ENCODE data around the gene AMZ2.
"Not testable (repeated sequence)": the region's sequence is repeated elsewhere in the genome, so short reads cannot be mapped to it uniquely, and the experiment has no call there.

The AMZ2 gene

DNA sequence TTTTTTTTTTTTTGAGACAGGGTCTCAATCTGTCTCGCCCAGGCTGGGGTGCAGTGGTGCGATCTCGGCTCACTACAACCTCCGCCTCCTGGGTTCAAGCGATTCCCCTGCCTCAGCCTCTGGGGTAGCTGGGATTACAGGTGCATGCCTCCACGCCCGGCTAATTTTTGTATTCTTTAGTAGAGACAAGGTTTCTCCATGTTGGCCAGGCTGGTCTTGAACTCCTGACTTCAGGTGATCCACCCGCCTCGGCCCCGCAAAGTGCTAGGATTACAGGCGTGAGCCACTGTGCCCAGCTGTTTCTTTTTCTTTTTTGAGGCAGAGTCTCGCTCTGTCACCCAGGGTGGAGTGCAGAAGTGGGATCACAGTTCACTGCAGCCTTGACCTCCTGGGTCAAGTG is 27.1 kb upstream of the AMZ2 start:
- not testable (repeated sequence) for H3K27me3 ChIP-seq (ENCODE audit: control insufficient read depth in 2 of 2, insufficient read depth in 2 of 2, low read length in 2 of 2); H3K36me3 ChIP-seq (ENCODE audit: control insufficient read depth in 2 of 2, insufficient read depth in 2 of 2, low read length in 2 of 2); H3K9me3 ChIP-seq (ENCODE audit: control insufficient read depth in 2 of 2, low read length in 2 of 2); H3K4me1 ChIP-seq (ENCODE audit: control insufficient read depth in 2 of 2, insufficient read depth in 2 of 2, low read length in 2 of 2); H3K4me3 ChIP-seq (ENCODE audit: low read length in 2 of 2); H3K9ac ChIP-seq (ENCODE audit: low read depth in 1 of 2, low read length in 2 of 2); H3K27ac ChIP-seq (ENCODE audit: low read depth in 2 of 2, low read length in 2 of 2)

DNA sequence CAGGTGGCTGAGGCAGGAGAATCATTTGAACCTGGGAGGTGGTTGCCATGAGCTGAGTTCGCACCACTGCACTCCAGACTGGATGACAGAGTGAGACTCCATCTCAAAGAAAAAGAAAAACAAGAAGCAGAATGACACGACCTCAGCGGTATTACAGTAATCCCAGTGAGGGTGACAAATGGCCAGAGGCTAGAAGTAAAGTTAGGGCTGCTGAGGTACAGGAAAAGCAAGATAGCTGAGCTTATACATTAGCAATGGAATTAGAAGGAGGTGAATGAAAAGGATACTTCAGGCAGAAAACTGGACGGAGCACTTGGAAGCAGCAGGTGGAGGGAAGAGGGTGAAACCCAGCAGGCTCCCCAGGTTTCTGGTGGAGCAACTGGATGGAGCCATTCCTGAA is 26.1 kb upstream of the AMZ2 start:
- no peaks in the 10 kb centered on the region for H3K4me1 ChIP-seq (ENCODE audit: control insufficient read depth in 2 of 2, insufficient read depth in 2 of 2, low read length in 2 of 2)
- H3K4me3 ChIP-seq (ENCODE audit: low read length in 2 of 2) = no peak overlapping the region
- no peaks in the 10 kb centered on the region for H3K36me3 ChIP-seq (ENCODE audit: control insufficient read depth in 2 of 2, insufficient read depth in 2 of 2, low read length in 2 of 2)
- no peaks in the 10 kb centered on the region for H3K27me3 ChIP-seq (ENCODE audit: control insufficient read depth in 2 of 2, insufficient read depth in 2 of 2, low read length in 2 of 2)
- no peak overlapping the region for H3K27ac ChIP-seq (ENCODE audit: low read depth in 2 of 2, low read length in 2 of 2)
- H3K9me3 ChIP-seq (ENCODE audit: control insufficient read depth in 2 of 2, low read length in 2 of 2) = no peaks in the 10 kb centered on the region
- H3K9ac ChIP-seq (ENCODE audit: low read depth in 1 of 2, low read length in 2 of 2) = no peak overlapping the region

DNA sequence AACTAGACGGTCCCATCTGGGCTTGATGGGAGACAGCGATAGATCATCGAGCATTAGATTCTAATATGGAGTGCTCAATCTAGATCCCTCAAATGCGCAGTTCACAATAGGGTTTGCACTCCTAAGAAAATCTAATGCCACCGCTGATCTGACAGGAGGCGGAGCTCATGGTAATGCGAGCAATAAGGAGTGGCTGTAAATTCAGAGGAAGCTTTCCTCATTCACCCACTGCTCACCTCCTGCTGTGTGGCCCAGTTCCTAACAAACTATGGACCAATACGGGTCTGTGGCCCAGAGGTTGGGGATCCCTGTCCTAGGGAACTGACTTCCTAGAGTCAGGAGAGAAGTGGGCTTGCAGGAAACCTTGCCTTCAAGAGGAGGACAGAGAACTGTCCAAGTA is 25.2 kb upstream of the AMZ2 start:
- H3K9me3 ChIP-seq (ENCODE audit: control insufficient read depth in 2 of 2, low read length in 2 of 2) = no peaks in the 10 kb centered on the region
- no peak overlapping the region for H3K27ac ChIP-seq (ENCODE audit: low read depth in 2 of 2, low read length in 2 of 2)
- H3K9ac ChIP-seq (ENCODE audit: low read depth in 1 of 2, low read length in 2 of 2) = no peak overlapping the region
- no peaks in the 10 kb centered on the region for H3K27me3 ChIP-seq (ENCODE audit: control insufficient read depth in 2 of 2, insufficient read depth in 2 of 2, low read length in 2 of 2)
- no peaks in the 10 kb centered on the region for H3K36me3 ChIP-seq (ENCODE audit: control insufficient read depth in 2 of 2, insufficient read depth in 2 of 2, low read length in 2 of 2)
- no peak overlapping the region for H3K4me3 ChIP-seq (ENCODE audit: low read length in 2 of 2)
- H3K4me1 ChIP-seq (ENCODE audit: control insufficient read depth in 2 of 2, insufficient read depth in 2 of 2, low read length in 2 of 2) = no peaks in the 10 kb centered on the region

DNA sequence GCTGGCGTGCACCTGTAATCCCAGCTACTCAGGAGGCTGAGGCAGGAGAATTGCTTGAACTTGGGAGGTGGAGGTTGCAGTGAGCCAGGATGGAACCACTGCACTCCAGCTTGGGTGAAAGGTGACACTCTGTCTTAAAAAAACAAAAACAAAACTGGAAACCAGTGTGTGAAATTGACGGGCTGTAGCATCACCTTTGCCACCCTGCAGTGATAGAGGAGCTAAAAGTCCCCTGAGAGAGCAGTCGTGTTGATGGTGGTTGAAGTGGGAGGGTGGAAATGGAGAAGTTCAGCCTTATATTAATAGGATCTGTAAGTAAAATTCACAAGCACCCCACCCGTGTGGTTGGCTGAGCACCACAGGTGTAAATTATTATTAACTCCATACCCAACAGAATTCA is 22.8 kb upstream of the AMZ2 start:
- H3K9me3 ChIP-seq (ENCODE audit: control insufficient read depth in 2 of 2, low read length in 2 of 2); H3K36me3 ChIP-seq (ENCODE audit: control insufficient read depth in 2 of 2, insufficient read depth in 2 of 2, low read length in 2 of 2); H3K4me3 ChIP-seq (ENCODE audit: low read length in 2 of 2); H3K27ac ChIP-seq (ENCODE audit: low read depth in 2 of 2, low read length in 2 of 2); H3K4me1 ChIP-seq (ENCODE audit: control insufficient read depth in 2 of 2, insufficient read depth in 2 of 2, low read length in 2 of 2); H3K27me3 ChIP-seq (ENCODE audit: control insufficient read depth in 2 of 2, insufficient read depth in 2 of 2, low read length in 2 of 2); H3K9ac ChIP-seq (ENCODE audit: low read depth in 1 of 2, low read length in 2 of 2): not testable (repeated sequence)

DNA sequence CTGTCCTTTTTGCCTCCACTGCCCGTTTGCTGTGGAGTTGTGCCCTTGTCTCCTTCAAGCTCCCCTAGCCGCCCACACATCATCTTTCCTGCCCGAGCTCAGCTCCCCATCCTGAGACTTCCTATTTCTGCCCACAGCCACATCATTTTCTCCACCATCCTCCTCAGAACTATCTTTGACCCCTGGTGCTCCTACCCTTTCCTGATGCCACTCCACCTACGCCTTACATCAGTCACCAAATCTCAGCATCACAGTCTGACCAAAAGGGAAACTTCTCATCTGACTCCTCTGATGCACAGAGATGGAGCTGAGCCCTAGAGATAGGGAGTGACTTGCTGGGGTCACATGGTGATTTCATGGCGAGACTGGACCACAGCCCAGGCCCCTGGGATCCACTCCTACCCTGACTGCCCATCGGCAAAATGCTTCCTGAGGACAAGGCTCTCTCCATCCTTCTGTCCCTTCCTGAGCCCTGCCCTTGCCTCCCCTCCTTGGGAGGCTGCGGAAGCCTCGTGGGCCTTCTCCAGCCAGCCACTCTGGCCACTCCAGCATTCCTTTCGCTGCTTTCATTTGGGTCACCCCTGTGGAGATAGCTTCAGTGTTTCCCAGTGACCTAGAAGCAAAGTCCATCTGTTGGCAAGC is 19.7 kb upstream of the AMZ2 start:
- H3K9me3 ChIP-seq (ENCODE audit: control insufficient read depth in 2 of 2, low read length in 2 of 2); H3K27me3 ChIP-seq (ENCODE audit: control insufficient read depth in 2 of 2, insufficient read depth in 2 of 2, low read length in 2 of 2); H3K36me3 ChIP-seq (ENCODE audit: control insufficient read depth in 2 of 2, insufficient read depth in 2 of 2, low read length in 2 of 2); H3K27ac ChIP-seq (ENCODE audit: low read depth in 2 of 2, low read length in 2 of 2); H3K9ac ChIP-seq (ENCODE audit: low read depth in 1 of 2, low read length in 2 of 2); H3K4me3 ChIP-seq (ENCODE audit: low read length in 2 of 2); H3K4me1 ChIP-seq (ENCODE audit: control insufficient read depth in 2 of 2, insufficient read depth in 2 of 2, low read length in 2 of 2): not testable (repeated sequence)

DNA sequence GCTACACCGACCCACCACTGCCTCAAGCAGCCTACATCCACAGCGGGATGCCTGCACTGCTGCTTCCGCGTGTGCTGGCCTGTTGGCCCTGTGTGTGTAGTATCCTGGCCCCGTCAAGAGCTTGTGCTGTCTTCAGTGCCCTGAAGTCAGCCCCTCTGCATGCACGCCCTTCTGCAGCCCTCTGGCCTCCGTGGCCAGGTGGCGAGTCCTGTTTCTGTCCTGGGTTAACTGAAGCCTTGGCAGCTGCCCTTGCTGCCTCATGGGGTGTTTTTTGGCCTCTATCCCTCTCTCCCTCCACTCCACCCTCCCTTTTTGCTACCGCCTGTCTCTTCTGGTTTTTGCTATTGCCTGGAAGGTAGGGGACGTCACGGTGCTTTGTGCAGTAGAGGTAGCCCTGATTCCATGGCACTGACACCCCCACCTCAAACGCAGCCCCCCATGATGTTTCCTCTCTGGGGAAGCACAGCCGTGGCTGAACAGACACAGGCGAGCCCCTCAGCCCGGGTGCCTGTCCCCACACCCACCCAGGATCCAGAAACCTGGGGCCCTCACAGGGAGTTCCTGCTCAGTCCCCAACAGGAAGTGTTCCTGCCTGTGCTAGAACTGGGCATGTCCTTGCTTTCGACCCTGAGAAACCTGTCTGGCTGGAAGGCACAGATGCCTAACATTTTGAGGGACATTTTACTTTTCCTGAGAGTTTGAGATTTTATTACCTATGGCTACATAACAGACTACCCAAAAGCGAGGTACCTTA is 18.8 kb upstream of the AMZ2 start:
- no peaks in the 10 kb centered on the region for H3K36me3 ChIP-seq (ENCODE audit: control insufficient read depth in 2 of 2, insufficient read depth in 2 of 2, low read length in 2 of 2)
- no peaks in the 10 kb centered on the region for H3K27me3 ChIP-seq (ENCODE audit: control insufficient read depth in 2 of 2, insufficient read depth in 2 of 2, low read length in 2 of 2)
- H3K9me3 ChIP-seq (ENCODE audit: control insufficient read depth in 2 of 2, low read length in 2 of 2) = no peaks in the 10 kb centered on the region
- H3K4me3 ChIP-seq (ENCODE audit: low read length in 2 of 2) = no peak overlapping the region
- H3K4me1 ChIP-seq (ENCODE audit: control insufficient read depth in 2 of 2, insufficient read depth in 2 of 2, low read length in 2 of 2) = no peaks in the 10 kb centered on the region
- no peak overlapping the region for H3K27ac ChIP-seq (ENCODE audit: low read depth in 2 of 2, low read length in 2 of 2)
- no peak overlapping the region for H3K9ac ChIP-seq (ENCODE audit: low read depth in 1 of 2, low read length in 2 of 2)

DNA sequence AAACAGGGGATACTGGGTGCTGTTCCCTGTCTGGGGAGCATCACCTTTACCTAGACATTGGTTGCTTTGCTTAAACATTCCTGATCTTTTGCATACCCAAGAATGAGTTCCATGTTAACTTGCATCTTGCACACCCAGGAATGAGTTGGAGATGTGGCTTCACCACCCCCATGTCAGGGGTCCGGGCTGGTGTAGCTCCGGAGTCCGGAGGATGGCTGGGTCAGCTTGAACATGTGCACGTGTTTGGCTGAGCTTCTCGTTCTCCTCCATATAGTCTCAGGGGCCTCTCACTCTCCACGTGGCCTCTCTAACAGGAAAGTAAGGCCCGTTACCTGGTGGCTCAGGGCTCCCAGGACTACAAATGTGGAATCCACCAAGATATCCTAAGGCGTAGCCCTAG is 18.2 kb upstream of the AMZ2 start:
- no peak overlapping the region for H3K9ac ChIP-seq (ENCODE audit: low read depth in 1 of 2, low read length in 2 of 2)
- no peak overlapping the region for H3K4me3 ChIP-seq (ENCODE audit: low read length in 2 of 2)
- H3K9me3 ChIP-seq (ENCODE audit: control insufficient read depth in 2 of 2, low read length in 2 of 2) = no peaks in the 10 kb centered on the region
- no peak overlapping the region for H3K27ac ChIP-seq (ENCODE audit: low read depth in 2 of 2, low read length in 2 of 2)
- no peaks in the 10 kb centered on the region for H3K4me1 ChIP-seq (ENCODE audit: control insufficient read depth in 2 of 2, insufficient read depth in 2 of 2, low read length in 2 of 2)
- no peaks in the 10 kb centered on the region for H3K36me3 ChIP-seq (ENCODE audit: control insufficient read depth in 2 of 2, insufficient read depth in 2 of 2, low read length in 2 of 2)
- no peaks in the 10 kb centered on the region for H3K27me3 ChIP-seq (ENCODE audit: control insufficient read depth in 2 of 2, insufficient read depth in 2 of 2, low read length in 2 of 2)

DNA sequence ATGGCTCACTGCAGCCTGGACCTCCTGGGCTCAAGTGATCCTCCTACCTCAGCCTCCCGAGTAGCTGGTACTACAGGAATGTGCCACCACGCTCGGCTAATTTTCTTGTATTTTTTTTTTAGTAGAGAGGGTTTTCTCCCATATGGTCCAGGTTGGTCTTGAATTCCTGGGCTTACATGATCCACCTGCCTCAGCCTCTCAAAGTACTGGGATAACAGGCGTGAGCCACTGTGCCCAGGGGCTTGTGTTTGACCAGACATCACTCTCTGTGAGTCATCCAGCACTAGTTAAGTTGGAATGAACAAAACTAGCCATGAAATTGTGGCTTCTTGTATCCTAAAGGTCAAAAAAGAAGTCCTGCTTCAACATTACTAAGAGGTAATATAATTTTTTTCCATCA is 16.7 kb upstream of the AMZ2 start:
- not testable (repeated sequence) for H3K27ac ChIP-seq (ENCODE audit: low read depth in 2 of 2, low read length in 2 of 2); H3K4me3 ChIP-seq (ENCODE audit: low read length in 2 of 2); H3K4me1 ChIP-seq (ENCODE audit: control insufficient read depth in 2 of 2, insufficient read depth in 2 of 2, low read length in 2 of 2); H3K9me3 ChIP-seq (ENCODE audit: control insufficient read depth in 2 of 2, low read length in 2 of 2); H3K9ac ChIP-seq (ENCODE audit: low read depth in 1 of 2, low read length in 2 of 2); H3K27me3 ChIP-seq (ENCODE audit: control insufficient read depth in 2 of 2, insufficient read depth in 2 of 2, low read length in 2 of 2); H3K36me3 ChIP-seq (ENCODE audit: control insufficient read depth in 2 of 2, insufficient read depth in 2 of 2, low read length in 2 of 2)

DNA sequence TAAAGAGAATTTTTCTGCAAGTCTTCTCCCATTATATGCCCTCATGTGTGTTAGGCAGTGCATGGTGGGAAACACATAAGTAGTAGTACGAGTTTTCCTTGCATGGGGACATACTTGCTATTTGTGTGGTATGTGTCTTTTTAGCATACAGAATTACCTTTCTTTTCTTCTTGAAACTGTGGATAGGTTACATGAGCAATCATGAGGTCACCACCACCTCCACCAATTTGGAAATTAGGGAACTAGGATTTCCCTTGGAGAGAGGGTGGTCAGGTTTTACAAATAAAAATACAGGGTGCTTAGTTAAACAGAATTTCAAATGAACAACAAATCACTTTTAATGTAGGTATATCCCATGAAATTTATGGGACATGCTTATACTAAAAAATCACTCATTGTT is 16.3 kb upstream of the AMZ2 start:
- no peaks in the 10 kb centered on the region for H3K36me3 ChIP-seq (ENCODE audit: control insufficient read depth in 2 of 2, insufficient read depth in 2 of 2, low read length in 2 of 2)
- H3K9me3 ChIP-seq (ENCODE audit: control insufficient read depth in 2 of 2, low read length in 2 of 2) = no peaks in the 10 kb centered on the region
- H3K4me3 ChIP-seq (ENCODE audit: low read length in 2 of 2) = no peak overlapping the region
- H3K27ac ChIP-seq (ENCODE audit: low read depth in 2 of 2, low read length in 2 of 2) = no peak overlapping the region
- H3K27me3 ChIP-seq (ENCODE audit: control insufficient read depth in 2 of 2, insufficient read depth in 2 of 2, low read length in 2 of 2) = no peaks in the 10 kb centered on the region
- H3K4me1 ChIP-seq (ENCODE audit: control insufficient read depth in 2 of 2, insufficient read depth in 2 of 2, low read length in 2 of 2) = no peaks in the 10 kb centered on the region
- H3K9ac ChIP-seq (ENCODE audit: low read depth in 1 of 2, low read length in 2 of 2) = no peak overlapping the region

DNA sequence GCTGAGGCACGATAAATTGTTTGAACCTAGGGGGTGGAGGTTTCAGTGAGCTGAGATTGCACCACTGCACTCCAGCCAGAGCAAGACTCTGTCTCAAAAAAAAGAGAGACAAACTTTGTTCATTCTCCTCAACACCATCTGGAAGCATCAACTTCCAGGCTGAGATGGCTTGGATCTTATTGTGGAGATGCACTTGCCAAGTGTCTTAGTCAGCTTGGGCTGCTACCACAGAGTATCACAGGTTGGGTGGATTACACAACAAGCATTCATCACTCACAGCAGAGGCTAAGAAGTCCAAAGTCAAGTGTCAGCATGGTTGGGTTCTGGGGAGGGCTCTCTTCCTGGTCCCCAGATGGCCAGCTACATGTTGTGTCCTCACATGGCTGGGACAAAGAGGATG is 15.1 kb upstream of the AMZ2 start:
- not testable (repeated sequence) for H3K4me1 ChIP-seq (ENCODE audit: control insufficient read depth in 2 of 2, insufficient read depth in 2 of 2, low read length in 2 of 2); H3K9me3 ChIP-seq (ENCODE audit: control insufficient read depth in 2 of 2, low read length in 2 of 2); H3K27me3 ChIP-seq (ENCODE audit: control insufficient read depth in 2 of 2, insufficient read depth in 2 of 2, low read length in 2 of 2); H3K27ac ChIP-seq (ENCODE audit: low read depth in 2 of 2, low read length in 2 of 2); H3K36me3 ChIP-seq (ENCODE audit: control insufficient read depth in 2 of 2, insufficient read depth in 2 of 2, low read length in 2 of 2); H3K9ac ChIP-seq (ENCODE audit: low read depth in 1 of 2, low read length in 2 of 2); H3K4me3 ChIP-seq (ENCODE audit: low read length in 2 of 2)
